ENCODE data around the gene LPP.
"Not testable (repeated sequence)": the region's sequence is repeated elsewhere in the genome, so short reads cannot be mapped to it uniquely, and the experiment has no call there.

The LPP gene

GRCh38 chr3:188605905-188606304 lies 451.9 kb downstream of the LPP start:
- no peak for DNase-seq

GRCh38 chr3:188607805-188608315 lies 453.9 kb downstream of the LPP start:
- DNase-seq: no peak

GRCh38 chr3:188608401-188608800 lies 454.4 kb downstream of the LPP start:
- DNase-seq: no peak

DNA sequence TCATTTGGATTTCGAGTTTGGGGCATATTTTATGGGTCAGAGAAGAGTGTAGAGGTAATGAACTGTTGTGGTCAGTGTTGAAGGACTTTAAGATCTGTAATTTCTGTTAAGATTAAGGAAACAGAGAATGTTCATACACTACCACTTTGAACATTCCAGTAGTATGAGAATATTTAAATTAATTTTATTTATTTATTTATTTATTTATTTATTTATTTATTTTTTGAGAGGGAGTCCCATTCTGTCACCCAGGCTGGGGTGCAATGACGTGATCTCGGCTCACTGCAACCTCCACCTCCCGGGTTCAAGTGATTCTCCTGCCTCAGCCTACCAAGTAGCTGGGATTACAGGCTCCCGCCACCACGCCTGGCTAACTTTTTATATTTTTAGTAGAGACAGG lies 459.8 kb downstream of the LPP start:
- DNase-seq: not testable (repeated sequence)

DNA sequence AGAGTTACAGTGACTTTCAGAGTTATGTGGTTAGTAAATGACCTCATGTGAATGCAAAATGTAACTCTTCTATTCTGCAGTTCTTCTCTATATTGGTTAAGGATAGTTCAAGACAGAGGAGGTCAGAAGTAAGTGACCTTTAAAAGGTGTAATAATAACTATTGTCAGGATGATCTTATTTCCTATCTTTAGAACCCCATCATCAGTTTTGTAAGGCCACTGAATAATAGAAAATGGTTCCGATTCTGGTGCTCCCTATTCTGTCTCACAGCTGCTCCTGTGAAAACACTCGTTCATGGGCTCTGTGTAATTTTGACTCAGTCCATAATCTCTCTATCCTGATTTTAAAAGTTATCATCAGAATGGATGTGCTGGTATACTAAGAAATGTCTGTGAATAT lies 463.3 kb downstream of the LPP start:
- DNase-seq: no peak

DNA sequence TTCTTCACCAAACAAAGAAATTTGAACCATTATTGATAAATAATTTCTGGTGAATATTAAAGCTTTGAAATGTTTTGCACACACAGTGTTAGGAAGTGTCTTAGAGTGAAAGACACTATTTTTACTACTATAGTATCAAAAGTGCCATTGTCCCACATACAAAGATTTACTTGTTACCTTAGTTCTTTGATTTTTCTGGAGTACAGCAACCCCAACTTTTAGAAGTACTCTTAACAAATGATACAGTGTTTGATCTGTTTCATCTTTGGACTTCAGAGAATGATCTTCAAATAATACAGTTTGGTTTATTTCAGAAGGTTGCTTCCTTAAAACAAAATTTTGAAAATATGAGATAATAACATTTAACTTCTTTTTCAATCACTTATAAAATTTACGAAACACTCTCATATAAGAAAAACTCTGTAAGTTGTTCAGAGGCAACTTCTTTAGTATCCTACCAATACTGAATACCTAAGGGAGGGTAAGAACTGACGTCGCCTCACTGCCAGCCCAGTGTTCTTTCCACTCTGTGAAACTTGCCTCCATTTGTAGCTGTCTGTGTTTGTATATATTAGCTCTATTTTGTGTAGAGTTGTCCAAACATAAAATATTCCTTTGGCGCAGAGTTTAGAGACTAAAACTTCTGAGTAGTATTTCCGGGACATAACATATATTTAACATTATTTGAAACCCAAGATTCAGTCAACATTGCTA lies 464.2 kb downstream of the LPP start:
- DNase-seq: no peak

DNA sequence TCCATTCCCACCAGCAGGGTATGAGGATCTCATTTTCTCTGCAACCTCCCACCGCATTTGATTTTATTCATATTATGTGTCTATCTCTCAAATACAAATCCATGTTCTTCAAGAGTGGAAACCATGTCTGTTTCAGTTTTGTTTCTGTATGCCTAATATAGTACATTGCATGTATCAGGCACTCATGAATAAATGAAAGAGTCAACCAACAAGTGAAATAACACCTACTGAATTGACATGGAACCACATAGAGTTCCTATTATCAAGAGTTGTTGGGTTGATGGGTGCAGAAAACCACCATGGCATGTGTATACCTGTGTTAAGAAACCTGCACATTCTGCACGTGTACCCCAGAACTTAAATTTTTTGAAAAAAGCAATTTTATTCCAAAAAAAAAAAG lies 466.8 kb downstream of the LPP start:
- no peak for DNase-seq

- DNase-seq: no peak
Measured at GRCh38 chr3:188624384-188624783, 470.4 kb downstream of the LPP start.

- DNase-seq: no peak
Measured at GRCh38 chr3:188624828-188625227, 470.9 kb downstream of the LPP start.

DNA sequence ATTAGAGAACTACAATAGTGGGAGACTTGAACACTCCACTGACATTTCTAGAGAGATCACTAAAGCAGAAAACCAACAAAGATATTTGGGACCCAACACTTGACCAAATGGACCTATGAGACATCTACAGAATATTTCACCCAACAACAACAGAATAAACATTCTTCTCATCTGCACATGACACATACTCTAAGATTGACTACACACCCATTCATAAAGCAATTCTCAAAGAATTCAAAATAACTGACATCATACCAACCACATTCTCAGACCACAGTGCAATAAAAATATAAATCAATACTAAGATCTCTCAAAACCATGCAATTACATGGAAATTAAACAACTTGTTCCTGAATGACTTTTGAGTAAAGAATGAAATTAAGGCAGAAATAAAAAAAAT lies 473.7 kb downstream of the LPP start:
- DNase-seq: no peak

DNA sequence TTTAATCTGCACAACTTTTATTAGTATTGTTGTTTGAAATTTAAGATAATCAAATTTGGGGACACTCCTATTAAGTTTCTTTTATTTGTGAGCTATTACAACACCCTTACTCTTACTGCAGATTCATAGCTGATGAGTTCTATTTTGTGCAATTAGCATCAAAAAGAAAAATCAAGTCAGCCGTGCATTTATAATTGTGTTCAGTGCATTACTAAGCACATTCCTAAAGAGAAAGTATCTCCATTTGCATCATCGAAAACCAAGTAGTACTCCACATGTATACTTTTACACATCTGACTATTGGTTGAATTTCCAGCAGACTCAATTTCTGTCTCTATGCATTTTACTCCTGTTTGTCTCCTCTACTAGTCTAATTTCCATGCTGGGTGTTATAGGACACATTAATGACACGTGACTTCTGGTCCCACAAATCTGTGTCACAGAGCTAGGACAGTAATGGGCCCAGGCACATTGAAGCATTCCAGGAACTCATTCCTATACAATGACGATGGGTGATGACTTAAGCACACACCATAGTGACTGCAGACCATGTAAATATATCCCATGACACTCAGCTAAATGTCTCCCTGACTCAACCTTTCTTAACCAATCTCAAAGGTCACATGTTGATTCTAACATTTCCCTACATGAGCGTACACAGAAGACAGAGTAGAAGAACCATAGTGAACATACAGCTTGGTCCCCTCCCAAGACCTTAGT lies 477.5 kb downstream of the LPP start:
- no peak for DNase-seq

GRCh38 chr3:188633206-188633605 lies 479.2 kb downstream of the LPP start:
- no peak for DNase-seq

DNA sequence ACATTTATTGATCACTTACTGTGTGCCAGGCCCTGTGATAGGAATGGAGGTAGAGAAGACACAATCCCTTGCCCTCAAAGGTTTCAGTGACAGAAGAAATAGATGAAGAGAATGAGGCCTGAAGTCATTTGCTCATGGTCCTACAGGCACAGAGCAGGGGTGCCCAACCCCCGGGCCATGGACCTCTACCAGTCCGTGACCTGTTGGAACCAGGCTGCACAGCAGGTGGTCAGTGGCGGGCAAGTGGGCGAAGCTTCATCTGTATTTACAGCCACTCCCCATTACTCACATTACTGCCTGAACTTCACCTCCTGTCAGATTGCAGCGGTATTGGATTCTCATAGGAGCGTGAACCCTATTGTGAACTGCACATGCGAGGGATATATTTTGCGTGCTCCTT lies 480.3 kb downstream of the LPP start:
- DNase-seq: no peak

DNA sequence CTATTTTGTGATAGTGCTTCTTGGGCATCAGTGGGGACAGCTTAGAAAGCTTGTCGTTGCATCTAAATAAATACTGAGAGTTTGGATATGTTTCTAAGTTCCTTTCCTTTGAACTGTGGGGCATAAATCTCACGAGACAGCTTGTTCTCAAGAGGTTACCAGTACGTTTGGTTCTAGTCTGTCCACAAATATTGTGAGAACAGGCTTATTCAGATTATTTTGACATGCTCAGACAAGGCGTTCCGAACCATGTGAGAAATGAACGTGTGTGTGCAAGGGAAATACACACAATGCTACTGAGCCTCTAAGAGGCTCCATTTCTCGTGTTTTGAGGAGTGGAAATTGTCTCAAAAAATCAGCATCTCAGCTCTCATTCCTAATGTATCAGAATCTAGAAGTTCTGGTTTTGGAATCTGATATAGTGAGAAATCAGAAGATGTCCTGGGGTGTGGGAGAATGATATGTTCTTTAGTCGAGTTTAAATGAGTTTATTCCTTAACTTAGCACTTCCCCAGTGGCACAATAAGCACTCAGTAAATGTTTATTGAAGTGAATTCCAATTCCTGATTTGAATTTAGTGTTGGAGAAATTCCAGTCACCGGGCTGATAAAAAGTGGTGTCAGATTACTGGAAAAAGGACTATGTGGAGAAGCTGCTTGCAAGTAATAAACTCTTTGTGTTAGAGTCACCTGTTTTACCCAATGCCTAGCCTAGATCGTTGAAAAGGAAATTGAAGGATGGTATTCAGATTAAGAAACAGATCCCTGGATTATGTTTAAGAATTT lies 481.5 kb downstream of the LPP start:
- no peak for DNase-seq

DNA sequence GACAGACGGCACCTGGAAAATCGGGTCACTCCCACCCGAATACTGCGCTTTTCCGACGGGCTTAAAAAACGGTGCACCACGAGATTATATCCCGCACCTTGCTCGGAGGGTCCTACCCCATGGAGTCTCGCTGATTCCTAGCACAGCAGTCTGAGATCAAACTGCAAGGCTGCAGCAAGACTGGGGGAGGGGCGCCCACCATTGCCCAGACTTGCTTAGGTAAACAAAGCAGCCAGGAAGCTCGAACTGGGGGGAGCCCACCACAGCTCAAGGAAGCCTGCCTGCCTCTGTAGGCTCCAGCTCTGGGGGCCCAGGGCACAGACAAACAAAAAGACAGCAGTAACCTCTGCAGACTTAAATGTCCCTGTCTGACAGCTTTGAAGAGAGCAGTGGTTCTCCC lies 482.3 kb downstream of the LPP start:
- not testable (repeated sequence) for DNase-seq

GRCh38 chr3:188641076-188641475 lies 487.1 kb downstream of the LPP start:
- no peak for DNase-seq

DNA sequence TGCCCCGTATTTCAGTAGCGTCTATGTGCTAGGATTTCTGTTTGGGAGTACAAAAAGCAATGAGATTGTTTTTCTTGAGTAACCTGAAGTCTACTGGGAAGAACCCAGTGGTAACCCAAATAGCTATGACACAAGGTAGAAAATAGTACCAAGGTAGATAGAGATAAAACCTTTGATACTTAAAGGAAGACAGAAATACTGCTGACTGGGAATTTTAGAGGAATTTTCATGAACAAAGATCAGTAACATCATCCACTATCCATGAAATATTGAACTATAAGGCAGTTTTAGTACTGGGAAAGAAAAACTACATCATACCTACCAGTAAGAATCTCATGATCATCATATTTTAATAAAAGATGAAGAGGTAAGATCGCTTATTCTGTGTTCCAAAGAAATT lies 489.8 kb downstream of the LPP start:
- DNase-seq: no peak

- DNase-seq: peak; percentile 83
Measured at GRCh38 chr3:188646592-188646991, 492.6 kb downstream of the LPP start.

DNA sequence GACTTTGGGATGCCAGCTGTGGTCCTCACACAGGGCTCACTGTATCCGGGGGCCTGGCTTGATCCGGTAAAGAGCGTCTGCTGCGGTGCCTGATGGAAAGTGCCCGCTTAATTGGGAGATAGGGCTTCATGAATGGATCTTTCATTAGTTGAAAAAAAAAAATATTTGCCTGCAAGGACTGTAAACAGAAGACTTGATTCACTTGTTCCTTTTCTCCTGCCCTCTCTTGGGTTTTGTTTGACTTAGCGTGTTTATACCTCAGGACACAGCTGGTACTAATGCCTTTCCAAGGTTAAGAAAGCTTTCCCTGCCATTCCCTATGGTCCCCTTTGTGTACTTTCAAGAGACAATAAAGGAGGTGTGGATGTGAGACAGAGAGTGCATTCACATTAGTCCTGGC lies 493.3 kb downstream of the LPP start:
- DNase-seq: no peak

DNA sequence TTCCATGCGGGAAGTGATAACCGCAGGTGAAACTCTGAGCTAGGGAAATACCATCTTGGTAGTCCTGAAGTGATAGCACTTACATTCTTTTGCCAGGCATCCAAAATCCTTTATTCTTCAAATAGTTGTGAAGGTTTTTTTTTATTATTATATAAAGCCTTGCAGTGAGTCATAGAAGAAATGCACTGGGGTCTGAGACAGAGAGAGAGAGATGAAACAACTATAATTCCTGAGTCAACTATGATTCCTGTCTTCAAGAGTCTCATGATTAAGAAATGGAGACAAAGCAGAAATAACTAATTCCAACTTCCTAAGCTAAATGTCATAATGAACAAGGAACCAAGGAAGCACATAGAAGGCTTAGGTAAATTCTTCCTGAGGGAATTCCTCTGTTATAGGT lies 495.6 kb downstream of the LPP start:
- no peak for DNase-seq

DNA sequence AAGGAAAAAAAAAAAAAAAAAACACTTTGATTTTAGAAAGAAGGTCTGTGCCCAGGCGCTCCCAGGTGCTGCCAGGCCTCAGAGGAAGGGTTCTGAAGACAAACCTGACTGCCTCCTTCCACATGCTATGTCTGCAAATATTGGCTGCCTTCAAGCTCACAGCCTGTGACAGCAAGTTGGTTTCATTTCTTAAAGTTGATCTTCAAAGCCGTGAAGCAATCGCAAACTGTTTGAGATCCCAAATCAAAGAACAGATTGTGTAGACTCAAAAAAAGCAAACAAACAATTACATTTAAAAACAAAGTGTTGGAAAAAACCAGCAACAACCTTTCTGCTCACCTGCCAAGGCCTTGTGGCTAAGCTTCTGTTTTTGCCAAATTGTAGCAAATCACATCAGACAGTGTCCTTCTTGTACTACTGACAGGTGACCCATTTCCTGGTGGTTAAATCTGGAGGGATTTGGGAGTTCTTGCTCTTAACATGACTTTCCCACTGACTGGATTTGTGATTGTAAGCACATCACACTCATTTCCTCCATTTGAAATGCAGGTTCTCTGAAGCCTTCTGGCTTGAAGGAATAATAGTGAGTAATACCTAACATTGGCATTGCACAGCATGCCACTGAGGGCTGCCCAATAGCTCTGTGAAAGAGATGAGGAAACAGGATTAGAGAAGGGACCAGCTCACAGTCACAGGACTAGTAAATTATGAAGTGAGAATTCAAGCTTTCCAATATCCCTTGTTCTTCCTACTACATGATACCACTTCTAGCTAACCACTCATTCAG lies 502.4 kb downstream of the LPP start:
- DNase-seq: no peak

DNA sequence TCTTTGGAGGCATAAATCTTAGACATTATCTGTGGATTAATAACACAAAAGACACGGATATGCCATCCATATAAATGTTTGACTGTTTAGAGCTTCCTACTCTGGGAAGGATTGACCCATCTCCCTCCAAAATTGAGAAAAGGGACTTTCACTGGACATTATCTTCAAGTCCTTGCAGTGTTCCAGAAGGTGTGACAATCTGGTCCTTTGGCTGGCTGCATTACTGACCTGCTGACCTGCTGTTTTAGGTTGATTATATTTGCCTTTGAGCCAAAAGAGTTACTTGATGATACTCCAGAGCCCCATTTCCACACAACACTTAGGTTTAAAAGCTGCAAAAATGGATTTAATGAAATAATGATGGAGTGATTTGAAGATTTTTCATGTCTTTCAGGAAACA lies 504.6 kb downstream of the LPP start:
- no peak for DNase-seq
